K562 (cell line): ENCODE measurements around the gene CARM1. TPM values are rescaled to one million over a fixed set of nuclear protein-coding genes. Genes with fewer than 3 reads are reported as not detected.

Experiments used
- ARHGAP35 ChIP-seq: fragments of 450-650 bp; IDR thresholded peaks from 2 replicates; pipeline ENCODE4 v1.6.1; 2018; ENCODE audit not compliant: partially characterized antibody
- ETV6 ChIP-seq, 3 experiments: fragments of 150-350 bp in 1 of 3; sonication (generic) in 1 of 3; formaldehyde crosslinking in 1 of 3; IDR thresholded peaks; 2 replicates each; pipeline versions ENCODE4 v1.6.1 to v1.8.0; 2014 to 2022; ENCODE audit warnings: borderline replicate concordance in 2 of 3, low read depth in 2 of 3, antibody characterized with exemption in 1 of 3, low read length in 1 of 3, mild to moderate bottlenecking in 1 of 3, missing genetic modification reagents in 1 of 3
- FOS ChIP-seq: IDR thresholded peaks from 3 replicates; pipeline ENCODE4 v1.6.1; 2011; ENCODE audit not compliant: insufficient read length; ENCODE audit errors: extremely low read depth
- GTF2F1 ChIP-seq: IDR thresholded peaks from 2 replicates; pipeline ENCODE4 v1.6.1; 2011; ENCODE audit warnings: low read depth, low read length, improper control_type of control experiment
- MAFF ChIP-seq: IDR thresholded peaks from 2 replicates; pipeline ENCODE4 v1.6.1; 2012; ENCODE audit warnings: low read length, improper control_type of control experiment
- NR2C1 ChIP-seq, 2 experiments: fragments of 450-650 bp; IDR thresholded peaks; 2 replicates each; pipeline ENCODE4 v1.6.1; 2017; ENCODE audit warnings: mild to moderate bottlenecking in 2 of 2, antibody characterized with exemption in 1 of 2, inconsistent platforms in 1 of 2, missing compliant biosample characterization in 1 of 2, missing genetic modification characterization in 1 of 2
- SIN3A ChIP-seq, 2 experiments: fragments of 150-350 bp in 1 of 2; IDR thresholded peaks; 2 replicates each; pipeline ENCODE4 v1.6.1; 2011 to 2016; ENCODE audit warnings: borderline replicate concordance in 2 of 2, low read depth in 2 of 2, low read length in 2 of 2, mild to moderate bottlenecking in 2 of 2, moderate library complexity in 2 of 2; ENCODE audit not compliant: control insufficient read depth in 1 of 2
- SREBF2 ChIP-seq: sonication (generic); formaldehyde crosslinking; IDR thresholded peaks from 2 replicates; pipeline ENCODE4 v1.4.0; 2020; ENCODE audit warnings: mild to moderate bottlenecking, missing genetic modification reagents
- TFAP4 ChIP-seq: sonication (generic); formaldehyde crosslinking; IDR thresholded peaks from 2 replicates; pipeline ENCODE4 v1.8.0; 2022; ENCODE audit warnings: missing genetic modification reagents, mild to moderate bottlenecking, moderate library complexity, borderline replicate concordance
- ZC3H11A ChIP-seq: IDR thresholded peaks from 2 replicates; pipeline ENCODE4 v1.6.1; 2012; ENCODE audit warnings: low read depth, low read length, improper control_type of control experiment
- ZNF121 ChIP-seq: sonication (generic); formaldehyde crosslinking; conservative IDR thresholded peaks from 2 replicates; pipeline ENCODE4 v1.8.0; 2022; ENCODE audit warnings: missing genetic modification reagents
- ZNF280A ChIP-seq: fragments of 450-650 bp; IDR thresholded peaks from 2 replicates; pipeline ENCODE4 v1.6.1; 2018; ENCODE audit warnings: mild to moderate bottlenecking, low read depth; ENCODE audit not compliant: partially characterized antibody
- ZNF318 ChIP-seq, 2 experiments: fragments of 450-650 bp; IDR thresholded peaks; 2 replicates each; pipeline ENCODE4 v1.6.1; 2016; ENCODE audit warnings: mild to moderate bottlenecking in 2 of 2, borderline replicate concordance in 1 of 2, low read depth in 1 of 2, moderate library complexity in 1 of 2
- ZNF75A ChIP-seq: fragments of 450-650 bp; formaldehyde crosslinking; IDR thresholded peaks from 2 replicates; pipeline ENCODE4 v1.4.0; 2020; ENCODE audit warnings: mild to moderate bottlenecking
- polyA plus RNA-seq, 8 experiments: library from polyadenylated mRNA; depleted of rRNA in 4 of 8; stranded (reverse) in 5 of 8; unstranded in 3 of 8; fragments of >200 nt; fragmentation: Nextera tagmentation in 2 of 8; fragmentation: Illumina TruSeq in 1 of 8; extraction: Ambion mirVana in 2 of 8; extraction: Trizol in 1 of 8; gene quantifications; 2 replicates each; pipeline versions ENCODE4 v1.2.1 to v1.2.3, GENCODE V29; 2011 to 2014; ENCODE audit warnings: inconsistent platforms in 1 of 8, missing spikeins in 1 of 8
- total RNA-seq, 7 experiments: library from RNA; depleted of rRNA in 6 of 7; stranded (reverse); fragments of >200 nt in 6 of 7; fragmentation: Illumina TruSeq in 2 of 7; extraction: Trizol in 2 of 7; gene quantifications; 2 replicates each; pipeline versions ENCODE4 v1.2.1 to v1.2.3, GENCODE V29; 2011 to 2021; ENCODE audit warnings: low replicate concordance in 1 of 7

The CARM1 gene
- total and polyA plus RNA-seq, 9 of the 15 experiments (the other 6 are each of a cell fraction or from before 2014, with no cell fraction given), result 0.36 to 86.0 (median 29.7) TPM

GRCh38 chr19:10836479-10837330 is 34.6 kb upstream of the CARM1 start (continued):
- TF ChIP-seq TFAP4 (CRISPR knock-in tag) (peak; percentile 95), ETV6 (IDR thresholded peaks at IDR 0.05; ENCODE audit: borderline replicate concordance in 1 of 2, low read depth in 2 of 2, low read length in 1 of 2) (no peak; a peak in 1 of 4 replicates), ETV6 (CRISPR knock-in tag; IDR thresholded peaks at IDR 0.05; ENCODE audit: borderline replicate concordance) (peak; percentile 96), ZNF318 (IDR thresholded peaks at IDR 0.05; ENCODE audit: borderline replicate concordance in 1 of 2, low read depth in 1 of 2) (peak in 1 of 2 experiments; percentile 61; a peak in 1 of 4 replicates), ARHGAP35 (no peak), ZNF121 (peak; percentile 26; the same call in 1 of the 2 replicates), ZC3H11A (no peak), ZNF75A (CRISPR knock-in tag) (peak; percentile 42; the same call in 1 of the 2 replicates), FOS (peak; percentile 0), GTF2F1 (no peak), MAFF (no peak), ZNF280A (no peak), NR2C1 (IDR thresholded peaks at IDR 0.05) (peak; percentile 63), NR2C1 (tag; IDR thresholded peaks at IDR 0.05) (peak; percentile 84), SIN3A (IDR thresholded peaks at IDR 0.05; ENCODE audit: borderline replicate concordance in 2 of 2, control insufficient read depth in 1 of 2, low read depth in 2 of 2, low read length in 2 of 2) (no peak), SREBF2 (peak; percentile 85; the same call in 1 of the 2 replicates)
